ENCODE data around the gene RBM8A.

- TF ChIP-seq CTCF (IDR thresholded peaks at IDR 0.05) (no peak), POLR2A (IDR thresholded peaks at IDR 0.05) (no peak)
These were observed 8.4 kb upstream of the RBM8A start for GRCh38 chr1:145935708-145936107.

Measured in lower leg skin (tissue), 3 donors.